GM19023 (cell line): ENCODE data around the gene CERS1.

Source experiments
- ATAC-seq: cut with Tn5 transposase; IDR thresholded peaks from one replicate; pipeline ENCODE4 v1.9.1; 2021; ENCODE audit warnings: mild to moderate bottlenecking, moderate library complexity; ENCODE audit not compliant: unreplicated experiment

CERS1 gene

DNA sequence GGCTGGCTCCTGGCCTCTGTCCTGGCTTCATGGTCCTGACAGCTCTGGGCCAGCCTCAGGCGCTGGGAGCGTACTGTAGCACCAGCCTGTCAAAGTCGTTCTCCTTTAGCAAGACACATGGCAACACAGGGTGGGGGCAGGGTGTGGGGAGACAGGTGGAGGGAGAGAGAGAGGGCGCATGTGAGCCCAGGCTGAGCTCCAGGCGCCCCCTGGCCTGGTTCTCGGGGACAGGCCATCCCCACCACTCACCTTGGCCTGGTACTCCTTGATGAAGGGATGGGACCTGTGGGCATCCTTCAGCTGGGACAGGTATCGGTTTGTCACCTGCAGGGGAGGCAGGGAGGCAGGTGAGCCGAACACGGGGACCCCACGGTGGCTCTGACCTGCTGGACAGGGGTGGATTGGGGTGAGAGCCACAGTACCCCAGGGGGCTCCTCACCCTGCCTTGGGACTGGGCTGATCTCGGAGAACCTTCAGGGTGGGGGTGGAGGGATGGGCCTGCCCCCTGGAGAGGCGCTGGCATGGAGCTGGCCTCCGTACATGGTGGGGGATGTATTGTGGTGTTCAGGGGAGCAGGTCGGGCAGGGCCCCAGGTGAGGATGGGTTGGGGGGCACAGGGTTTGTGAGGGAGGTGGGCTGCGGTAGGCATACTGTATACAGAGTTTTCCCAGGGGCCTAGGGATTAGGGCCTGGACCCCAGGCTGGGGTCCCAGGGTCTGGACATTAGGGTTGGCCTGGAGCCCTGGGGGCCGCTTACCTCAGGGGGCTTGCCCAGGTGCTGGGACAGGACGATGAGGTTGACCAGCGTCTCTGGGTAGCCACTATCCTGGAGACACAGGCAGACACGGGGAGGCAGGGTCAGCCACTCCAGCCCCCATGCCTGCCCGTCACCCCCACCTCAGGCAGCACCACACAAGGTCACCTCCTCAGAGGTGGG lies 3.9 kb upstream of the CERS1 start:
- ATAC-seq = no peak

DNA sequence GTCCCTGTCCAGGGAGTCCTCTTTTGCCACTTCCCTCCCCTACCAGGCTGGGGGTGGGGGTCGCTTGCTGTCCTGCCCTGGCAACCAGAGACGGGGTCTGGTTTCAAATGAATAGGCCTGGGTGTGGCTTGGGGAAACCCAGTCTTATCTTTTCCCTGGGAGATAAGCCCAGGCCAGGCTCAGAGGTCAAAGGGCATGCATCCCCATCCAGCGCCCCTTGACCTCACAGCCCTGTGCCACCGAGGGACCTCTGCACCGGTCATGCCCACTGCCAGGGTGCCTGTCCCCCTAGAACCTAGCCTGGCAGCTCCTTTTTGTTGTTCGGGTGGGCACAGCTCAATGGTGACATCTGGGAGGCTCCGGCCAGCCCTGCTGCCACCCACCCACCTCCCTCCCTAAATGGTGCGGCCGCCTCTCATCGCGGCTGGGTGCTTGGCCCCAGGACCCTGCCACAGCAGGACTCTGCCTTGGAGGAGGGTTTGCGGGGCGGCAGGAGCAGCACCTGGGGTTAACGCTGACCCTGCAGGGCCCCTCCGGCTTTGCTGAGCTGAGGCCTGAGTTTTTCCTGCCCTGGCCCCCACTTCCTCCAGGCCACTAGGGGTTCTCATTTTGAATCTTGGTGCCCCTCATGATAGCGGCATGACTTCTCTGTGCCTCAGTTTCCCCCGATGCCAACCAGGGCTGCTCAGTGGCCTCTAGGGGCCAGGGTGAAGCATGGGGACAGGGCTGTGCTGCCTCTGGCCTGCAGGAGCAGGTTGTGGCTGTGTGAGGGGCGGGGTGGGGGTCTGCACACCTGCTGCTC lies 2.9 kb upstream of the CERS1 start:
- ATAC-seq = no peak

DNA sequence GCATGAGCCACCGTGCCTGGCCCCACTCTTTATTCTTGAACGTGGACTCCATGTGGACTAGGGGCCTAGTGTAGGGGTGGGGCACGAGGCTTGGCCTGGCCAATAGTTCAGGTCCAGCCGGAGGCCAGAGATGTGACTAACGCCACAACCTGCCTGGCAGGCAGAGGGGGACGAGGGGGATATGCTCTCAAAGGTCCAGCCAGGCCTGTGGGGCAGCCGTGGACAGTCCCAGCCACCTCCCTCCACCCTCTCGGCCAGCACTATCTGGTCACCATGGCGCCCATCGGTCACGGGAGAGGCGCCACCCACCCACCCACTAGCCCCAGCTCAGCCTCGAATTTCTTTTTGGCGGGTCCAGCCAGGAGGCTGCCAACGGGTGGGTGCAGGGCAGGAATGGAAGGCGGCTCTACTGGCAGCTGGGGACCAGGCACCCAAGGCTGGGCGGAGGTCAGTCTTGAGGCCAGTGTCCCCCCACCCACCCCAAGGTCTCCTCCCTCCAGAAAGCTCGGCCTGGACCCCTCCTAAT lies 2.2 kb upstream of the CERS1 start:
- ATAC-seq = no peak

DNA sequence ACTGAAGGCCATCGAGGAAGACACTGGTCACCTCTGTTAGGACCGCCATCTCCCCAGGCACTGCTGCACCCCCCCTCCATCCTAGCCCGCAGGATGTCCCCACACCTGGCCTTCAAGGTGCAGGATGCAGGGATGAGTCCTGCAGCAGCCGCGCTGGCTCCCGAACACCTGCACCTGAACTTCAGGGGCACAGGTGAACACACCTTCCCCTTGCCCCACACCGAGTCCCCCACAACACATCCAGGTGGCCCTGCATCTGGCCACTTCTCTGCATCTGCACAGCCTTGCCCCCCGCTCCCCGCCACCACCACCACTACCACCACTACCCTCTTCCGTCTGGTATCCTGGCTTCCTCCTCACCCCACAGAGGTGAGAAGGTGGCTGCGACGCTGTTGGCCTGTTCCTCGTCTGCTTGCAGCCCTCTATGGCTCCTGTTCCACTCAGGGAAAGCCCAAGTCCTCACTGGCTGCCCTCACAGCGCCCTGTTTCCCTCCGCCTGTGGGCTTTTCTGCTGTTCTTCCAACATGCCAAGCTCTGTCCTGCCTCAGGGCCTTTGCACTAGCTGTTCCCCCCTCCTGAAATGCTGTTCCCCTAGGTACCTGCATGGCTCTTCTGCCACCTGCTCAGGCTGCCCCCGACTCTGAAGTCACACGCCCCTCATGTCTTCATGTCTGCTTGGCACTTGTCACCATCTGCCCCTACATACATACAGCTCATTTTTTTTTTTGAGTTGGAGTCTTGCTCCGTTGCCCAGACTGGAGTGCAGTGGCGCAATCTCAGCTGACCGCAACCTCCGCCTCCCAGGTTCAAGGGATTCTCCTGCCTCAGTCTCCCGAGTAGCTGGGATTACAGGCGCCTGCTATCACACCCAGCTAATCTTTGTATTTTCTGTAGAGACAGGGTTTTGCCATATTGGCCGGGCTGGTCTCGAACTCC lies 1.4 kb upstream of the CERS1 start:
- ATAC-seq = no peak

DNA sequence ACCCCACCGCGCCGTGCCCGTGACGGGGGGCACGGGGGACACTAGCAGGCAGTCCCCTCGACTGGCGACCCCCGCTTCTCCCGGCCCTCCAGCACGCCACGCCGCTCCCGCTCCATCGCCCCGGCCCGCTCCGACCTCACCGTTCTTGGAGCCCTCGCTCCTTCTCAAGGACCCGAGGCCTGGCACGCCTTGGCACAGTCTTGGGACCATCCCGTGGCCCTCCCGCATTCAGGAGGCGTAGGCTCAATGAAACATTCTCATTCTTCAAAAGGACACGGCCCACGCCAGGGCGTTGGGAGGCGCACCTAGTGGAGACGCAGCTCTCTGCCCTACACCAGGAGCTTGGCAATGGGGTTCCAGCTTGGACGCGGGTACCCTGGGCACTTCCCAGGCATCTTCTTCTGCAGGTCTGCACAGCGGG lies 473 bp upstream of the CERS1 start:
- ATAC-seq = no peak

DNA sequence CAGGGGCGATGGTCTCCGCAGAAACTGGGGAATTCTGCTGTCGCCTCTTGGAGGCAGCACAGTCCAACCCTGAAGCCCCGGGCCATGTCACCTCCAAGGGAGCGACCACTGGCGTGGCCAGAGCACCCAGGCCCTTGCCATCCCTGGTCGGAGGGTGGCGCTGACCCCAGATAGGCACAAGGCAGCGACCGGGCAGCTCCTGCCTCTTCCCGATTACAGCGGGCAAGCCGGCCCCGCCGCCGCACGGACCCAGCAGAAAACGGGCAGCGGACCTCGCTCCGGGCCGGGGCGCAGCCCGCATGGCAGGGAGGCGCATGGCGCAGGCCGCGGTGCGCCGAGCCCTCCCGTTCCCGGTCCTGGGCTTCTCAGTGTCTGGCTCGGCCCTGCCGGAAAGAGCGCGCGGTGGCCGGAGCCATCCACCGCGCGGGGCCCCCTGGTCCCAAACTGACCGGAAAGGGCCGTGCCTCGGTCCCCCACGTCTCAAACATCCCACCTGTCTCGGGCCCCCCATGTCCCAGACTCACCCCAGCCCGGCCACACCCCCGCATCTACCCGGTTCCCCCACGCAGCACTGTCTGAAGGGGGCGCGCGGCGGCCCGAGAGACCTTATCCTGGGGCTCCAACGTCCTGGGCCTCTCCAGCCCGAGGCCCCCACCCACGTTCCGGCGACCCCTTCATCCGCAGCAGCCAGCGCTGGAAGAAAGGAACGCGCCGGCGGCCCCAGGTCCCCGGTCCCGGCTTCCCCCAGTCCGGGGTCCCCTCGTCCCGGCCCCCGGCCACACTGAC lies 727 bp downstream of the CERS1 start:
- ATAC-seq = no peak

DNA sequence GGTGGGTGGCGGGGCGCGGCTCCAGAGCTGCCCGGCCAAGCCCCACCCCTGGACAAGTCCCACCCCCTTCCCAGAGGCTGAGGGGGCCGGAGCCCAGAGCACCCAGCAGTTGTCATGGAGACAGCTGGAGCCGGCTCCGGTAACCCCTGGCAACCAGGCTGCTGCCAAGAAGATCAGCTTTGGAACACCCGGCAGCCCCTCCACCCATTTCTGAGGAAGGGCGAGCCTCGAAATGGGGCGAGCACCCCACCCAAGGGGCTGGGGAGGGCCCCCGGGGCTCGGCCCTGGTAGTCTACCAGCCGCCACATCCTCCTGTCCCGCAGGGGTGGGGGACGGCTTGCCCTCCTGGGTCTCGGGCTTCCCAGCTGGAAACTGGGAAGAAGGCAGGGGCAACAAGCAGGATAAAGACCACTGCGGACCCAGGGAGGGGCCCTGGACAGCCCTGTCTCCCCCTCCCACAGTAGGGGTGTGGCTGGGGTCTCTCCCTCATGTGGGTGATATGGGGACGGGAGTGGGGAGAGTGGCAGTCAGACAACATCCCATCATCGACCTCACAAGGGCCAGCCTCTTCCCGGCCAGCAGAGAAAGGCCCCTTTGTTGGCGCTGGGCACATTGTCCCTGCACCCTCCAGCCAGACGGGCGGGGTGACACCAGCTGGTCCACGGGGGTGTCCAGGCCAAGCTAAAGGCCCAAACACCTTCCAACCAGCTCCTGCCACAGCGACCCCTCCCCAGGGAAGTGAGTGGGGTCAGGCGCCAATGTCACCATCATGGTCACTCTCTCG lies 1.5 kb downstream of the CERS1 start:
- ATAC-seq = no peak

DNA sequence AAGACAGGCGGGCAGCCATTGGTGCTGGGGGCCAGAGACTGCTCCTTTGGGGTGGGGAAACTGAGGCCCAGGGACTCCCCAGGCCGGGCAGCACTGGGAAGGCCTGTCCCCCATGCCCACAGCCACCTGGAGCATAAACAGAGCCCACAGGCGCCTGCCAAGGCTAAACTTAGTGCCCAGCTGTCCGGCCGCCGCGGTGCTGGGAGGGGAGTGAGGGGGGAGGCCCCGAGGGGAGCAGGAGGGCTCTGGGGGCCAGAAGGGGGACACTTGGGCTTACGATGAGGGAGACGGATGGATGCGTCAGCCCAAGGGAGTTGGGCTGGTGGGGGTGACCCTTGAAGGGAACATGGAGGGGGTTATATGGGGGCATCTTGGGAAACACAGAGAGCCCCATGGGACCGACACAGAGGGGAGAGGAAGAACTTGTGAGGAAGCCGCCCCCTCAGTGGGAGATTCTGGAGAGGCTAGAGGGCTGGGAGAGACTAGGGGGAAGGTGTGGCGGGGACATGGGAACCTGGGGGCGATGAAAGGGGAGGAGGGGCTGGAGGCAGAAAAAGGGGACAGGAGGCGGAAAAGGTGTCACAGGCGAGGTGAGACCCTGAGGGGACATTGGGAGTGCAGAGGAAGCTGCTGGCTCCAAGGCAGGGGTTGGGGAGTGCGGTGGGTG lies 2.2 kb downstream of the CERS1 start:
- ATAC-seq = no peak

DNA sequence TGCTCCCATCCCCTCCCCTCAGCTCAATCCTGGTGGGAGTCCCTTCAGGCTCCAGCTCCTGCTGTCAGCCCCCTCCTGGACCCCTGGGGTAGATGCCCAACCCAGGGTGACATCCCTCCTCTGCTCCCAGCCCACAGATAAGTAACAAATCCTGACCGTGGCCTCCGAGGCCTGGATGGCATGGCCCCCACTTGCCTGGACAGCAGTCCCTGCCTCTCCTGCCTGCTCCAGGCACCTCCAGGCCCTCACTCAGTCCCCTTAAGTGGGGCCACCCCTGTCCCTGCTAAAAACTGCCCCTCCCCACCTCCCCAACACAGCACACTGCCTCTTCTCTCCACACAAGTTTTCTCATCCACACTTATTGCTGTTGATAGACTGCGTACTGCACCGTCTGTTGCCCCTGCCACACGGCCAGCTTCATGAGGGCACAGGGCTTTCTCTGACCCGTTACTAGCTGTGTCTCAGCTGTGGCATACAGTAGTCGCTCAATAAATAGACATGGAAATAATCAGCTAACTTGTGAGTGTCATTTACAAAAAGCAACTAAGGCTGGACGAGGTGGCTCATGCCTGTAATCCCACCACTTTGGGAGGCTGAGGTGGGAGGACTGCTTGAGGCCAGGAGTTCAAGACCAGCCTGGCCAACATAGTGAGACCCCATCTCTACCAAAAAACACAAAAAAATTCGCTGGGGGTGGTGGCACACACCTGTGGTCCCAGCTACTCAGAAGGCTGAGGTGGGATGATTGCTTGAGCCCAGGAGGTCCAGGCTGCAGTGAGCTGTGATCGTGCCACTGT lies 5.8 kb downstream of the CERS1 start:
- ATAC-seq = no peak

DNA sequence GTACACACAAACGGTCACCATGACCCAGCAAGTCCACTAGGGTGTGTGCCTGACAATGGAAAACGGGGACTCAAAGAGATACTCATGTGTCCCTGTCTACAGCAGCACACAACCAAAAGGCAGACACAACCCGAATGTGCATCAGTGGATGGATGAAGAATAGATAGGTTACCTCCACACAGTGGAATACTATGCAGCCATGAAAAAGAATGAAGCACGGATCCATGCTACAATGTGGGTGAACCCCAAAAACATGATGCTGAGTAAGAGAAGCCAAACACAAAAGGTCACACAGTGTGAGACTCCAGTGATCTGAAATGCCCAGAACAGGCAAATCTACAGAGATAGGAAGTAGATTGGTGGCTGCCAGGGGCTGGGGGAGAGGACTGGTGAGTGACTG lies 9.0 kb downstream of the CERS1 start:
- no peak for ATAC-seq

DNA sequence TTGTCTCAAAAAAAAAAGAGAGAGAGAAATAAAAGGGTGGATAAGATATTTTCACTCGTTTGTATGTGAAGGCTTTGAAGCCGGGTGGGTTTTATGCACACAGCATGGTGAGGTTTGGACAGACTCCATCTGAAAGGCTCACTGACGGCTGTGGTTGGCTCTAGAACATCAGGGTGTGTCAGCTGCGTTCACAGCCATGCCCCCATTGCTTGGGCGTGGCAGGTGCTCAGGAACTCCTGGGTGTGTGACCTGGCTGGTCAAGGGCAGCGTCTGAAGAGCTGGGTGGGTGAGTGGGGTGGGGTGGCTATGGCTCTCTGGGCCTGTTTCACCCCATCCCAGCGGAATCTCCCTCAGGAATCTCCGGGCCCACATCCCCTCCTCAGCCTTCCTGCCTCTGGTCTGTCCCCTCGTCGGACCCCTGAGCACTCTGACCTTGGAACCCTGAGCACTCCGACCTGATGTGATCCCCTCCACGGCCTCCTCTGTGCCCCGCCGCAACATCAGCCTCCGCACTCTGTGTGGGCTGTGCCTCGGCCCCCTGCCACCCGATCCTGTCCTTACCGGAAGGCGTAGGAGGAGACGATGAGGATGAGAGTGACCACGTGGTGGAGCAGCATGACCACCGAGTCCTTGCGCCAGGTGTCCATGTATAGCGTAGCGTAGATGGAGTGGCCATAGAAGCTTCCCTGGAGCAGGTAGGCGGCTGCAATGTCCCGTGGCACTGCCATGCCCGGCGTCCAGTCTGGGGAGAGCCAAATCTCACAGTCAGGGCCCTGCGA lies 12.2 kb downstream of the CERS1 start:
- ATAC-seq = no peak

DNA sequence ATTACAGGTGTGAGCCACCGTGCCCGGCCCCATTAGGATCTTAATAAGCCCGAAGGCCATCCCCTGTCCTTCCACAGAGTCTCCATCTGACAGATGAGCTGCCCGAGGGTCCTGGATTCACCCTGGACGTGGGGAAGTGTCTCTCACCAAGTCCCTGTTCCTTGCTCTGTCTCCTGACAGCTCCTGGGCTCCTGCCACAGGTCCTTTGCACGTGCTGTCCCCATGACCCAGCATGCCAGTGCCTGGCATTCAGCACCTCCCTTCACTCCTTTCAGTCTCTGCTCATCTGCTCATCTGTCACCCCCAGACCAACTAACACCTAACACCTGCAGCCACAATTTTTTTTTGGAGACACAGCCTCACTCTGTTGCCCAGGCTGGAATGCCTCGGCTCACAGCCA lies 14.5 kb downstream of the CERS1 start:
- no peak for ATAC-seq

DNA sequence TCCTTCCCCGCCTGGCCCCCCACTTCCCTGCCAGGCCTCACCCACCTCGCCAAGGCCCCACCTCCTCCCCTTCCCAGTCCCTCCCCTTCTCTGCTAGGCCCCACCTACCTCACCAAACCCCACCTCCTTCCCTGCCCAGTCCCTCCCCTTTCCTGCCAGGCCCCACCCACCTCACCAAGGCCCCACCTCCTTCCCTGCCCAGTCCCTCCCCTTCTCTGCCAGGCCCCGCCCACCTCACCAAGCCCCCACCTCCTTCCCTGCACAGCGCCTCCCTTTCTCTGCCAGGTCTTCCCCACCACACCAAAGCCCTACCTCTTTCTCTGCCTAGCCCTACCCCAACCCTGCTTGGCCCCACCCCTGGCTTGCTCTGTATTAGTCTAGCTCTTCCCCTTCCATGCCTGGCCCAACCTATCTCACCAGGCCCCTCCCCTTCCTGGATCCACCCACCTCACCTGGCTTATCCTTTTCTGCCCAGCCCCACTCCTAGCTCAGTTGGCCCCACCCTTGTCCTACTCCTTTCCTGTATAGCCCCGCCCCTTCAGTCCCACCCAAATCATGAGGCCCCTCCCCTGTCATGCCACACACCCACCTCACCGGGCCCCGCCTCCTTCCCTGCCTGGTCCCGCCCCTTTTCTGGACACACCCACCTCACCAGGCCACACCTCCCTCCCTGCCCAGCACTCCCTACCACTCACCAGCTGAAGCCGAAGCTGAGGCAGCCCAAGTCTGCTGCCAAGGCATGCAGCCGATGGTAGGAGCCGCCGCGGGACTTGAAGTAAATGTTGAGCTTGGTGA lies 16.2 kb downstream of the CERS1 start:
- ATAC-seq = no peak

DNA sequence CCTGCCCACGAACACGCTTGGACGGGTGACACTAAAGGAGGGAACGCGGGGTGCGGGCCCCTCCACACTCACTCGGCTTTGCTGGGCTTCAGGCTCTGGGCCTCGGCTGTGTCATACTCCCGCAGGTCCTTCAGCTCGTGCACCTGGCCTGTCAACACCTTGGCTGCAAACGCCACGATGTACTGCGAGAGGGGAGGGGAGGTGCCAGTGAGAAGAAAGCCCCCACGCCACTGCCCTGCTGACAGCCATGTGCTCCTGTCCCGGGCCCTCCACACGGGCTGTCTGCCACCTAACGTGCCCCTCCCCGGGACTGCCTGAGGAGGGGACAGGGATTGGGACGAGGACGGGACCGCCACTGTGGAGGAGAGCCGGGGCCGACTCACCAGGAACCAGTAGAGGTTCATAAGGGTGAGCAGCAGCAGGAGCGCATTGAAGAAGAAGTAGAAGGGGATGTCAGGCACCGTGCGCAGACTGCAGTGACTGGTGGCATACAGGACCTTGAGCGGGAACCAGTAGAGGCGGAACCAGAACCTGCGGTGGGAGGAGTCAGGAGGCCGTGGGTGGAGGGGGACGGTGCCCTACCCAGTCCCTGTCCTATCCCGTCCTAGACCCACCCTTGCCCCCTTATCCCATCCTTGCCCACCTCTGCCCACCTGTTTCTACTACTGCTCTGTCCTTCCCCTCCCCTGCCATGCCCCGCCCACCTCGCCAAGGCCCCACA lies 16.9 kb downstream of the CERS1 start:
- no peak for ATAC-seq

DNA sequence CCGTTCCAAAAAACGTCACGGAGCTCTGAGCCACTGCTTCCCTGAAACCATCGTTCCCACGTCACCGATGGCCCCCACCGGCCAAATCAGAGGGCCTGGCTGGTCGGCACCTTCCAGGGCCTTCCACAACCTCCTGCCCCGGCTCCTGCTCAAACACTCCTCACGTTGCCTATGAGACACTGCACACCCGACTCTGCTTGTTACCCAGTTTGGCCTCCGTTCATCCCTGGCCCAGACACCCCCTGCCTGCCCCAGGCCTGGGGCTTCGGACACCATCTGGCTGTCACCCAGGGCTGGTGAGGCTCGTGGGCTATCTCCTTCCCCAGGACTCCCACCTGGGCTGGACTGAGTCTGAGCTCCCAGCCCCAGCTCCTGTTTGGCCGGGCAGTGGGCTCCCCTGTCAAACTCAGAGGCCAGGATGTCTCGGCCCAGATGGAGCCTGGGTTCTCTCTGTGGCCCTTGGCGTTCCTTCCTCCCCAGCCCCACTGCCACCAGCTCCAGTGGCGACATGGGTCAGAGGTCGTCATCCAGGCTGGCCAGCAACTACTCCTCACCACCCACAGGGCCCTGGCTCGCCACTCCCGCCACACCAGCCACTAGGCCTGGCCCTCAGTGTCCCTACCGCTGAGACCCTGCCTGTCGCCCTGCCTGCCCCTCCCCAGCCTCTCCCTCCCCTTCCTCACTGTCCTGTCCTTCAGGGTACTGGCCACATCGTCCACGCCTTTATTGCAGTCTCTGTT lies 17.7 kb downstream of the CERS1 start:
- ATAC-seq = no peak
